Esophagus squamous epithelium (tissue), 5 donors: Measurements from ENCODE around the gene CFAP69. TPM values are rescaled to one million over a fixed set of nuclear protein-coding genes. Genes with fewer than 3 reads are reported as not detected.

Experiments
- DNase-seq: peaks from one replicate; lab custom pipeline; 2025; lab: John Stamatoyannopoulos, UW
- H3K27ac ChIP-seq, 4 donors: fragments of 200-600 bp; sonication (generic); one replicate each; pipeline ENCODE4 v1.5.1; 2016 to 2019; ENCODE audit warnings: mild to moderate bottlenecking in 1 of 4
- H3K27me3 ChIP-seq, 4 donors: fragments of 200-600 bp; sonication (generic); 1 replicate in 3 of 4; 2 replicates in 1 of 4; pipeline versions ENCODE4 v1.5.1 to v1.6.0; 2017 to 2021; ENCODE audit warnings: antibody characterized with exemption in 1 of 4
- H3K36me3 ChIP-seq, 3 donors: fragments of 200-600 bp; sonication (generic); one replicate each; pipeline ENCODE4 v1.5.1; 2016 to 2019
- H3K4me1 ChIP-seq, 3 donors: fragments of 200-600 bp; sonication (generic); one replicate each; pipeline ENCODE4 v1.5.1; 2017 to 2019
- H3K4me3 ChIP-seq, 4 donors: fragments of 200-600 bp; sonication (generic); 1 replicate in 3 of 4; 2 replicates in 1 of 4; pipeline ENCODE4 v1.5.1; 2016 to 2019; ENCODE audit warnings: mild to moderate bottlenecking in 2 of 4, moderate library complexity in 1 of 4
- H3K9me3 ChIP-seq, 3 donors: fragments of 200-600 bp; sonication (generic); one replicate each; pipeline ENCODE4 v1.5.1; 2016 to 2019
- POLR2A ChIP-seq, 4 donors: fragments of 450-650 bp; IDR thresholded peaks; one replicate each; pipeline ENCODE4 v1.6.1; 2017; ENCODE audit warnings: antibody characterized with exemption in 4 of 4, mild to moderate bottlenecking in 4 of 4, moderate library complexity in 3 of 4
- WGBS, 2 donors: methylation state at CpG; one replicate each; pipeline ENCODE4 v1.1.5; 2018; 5-methylcytosine and 5-hydroxymethylcytosine counted together
- intact Hi-C: fragments of 100-400 bp; cut with DNase I; formaldehyde crosslinking; loops from one replicate; pipeline ENCODE4 v1.15.0; 2022
- total RNA-seq, 4 donors: library from RNA; depleted of rRNA; stranded (reverse); fragments of >200 nt; gene quantifications; one replicate each; pipeline ENCODE4 v1.1.0, GENCODE V29; 2016
- TF ChIP-seq, protein P1 (sequence below), 6 experiments: fragments of 450-650 bp in 4 of 6; fragments of 200-600 bp in 2 of 6; sonication (generic) in 2 of 6; IDR thresholded peaks; one replicate each; pipeline ENCODE4 v1.5.1; 2016 to 2019; ENCODE audit warnings: antibody characterized with exemption in 6 of 6, mild to moderate bottlenecking in 4 of 6, moderate library complexity in 4 of 6
- donor health status: DM: yes; HTN: yes; CAD: no.

The CFAP69 gene
- total RNA-seq, 4 donors from 2014 or later: 1.8 to 9.0 (median 2.0) TPM

DNA sequence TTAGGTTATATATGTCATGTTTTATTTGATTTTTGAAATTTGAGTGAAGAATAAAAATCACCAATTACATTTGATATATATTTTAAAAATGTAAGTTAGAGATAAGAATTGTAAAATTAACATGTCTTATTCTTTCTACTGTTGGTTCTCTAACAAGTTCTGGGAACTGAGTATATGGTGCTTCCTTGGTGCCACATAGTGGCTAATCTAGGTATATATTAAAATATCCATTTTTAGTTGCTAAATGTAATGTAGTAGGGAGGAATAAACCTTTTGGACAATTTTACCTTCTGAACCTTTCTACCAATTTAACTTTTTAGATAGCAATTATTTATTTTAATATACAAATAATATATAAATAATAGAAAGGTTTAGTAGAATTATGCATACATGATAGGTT, 17.5 kb downstream of the CFAP69 start:
- Histone ChIP-seq H3K27ac (no peak overlapping the region), H3K4me1 (no peaks in the 10 kb centered on the region), H3K36me3 (no peaks in the 10 kb centered on the region), H3K4me3 (no peak overlapping the region), H3K9me3 (no peaks in the 10 kb centered on the region), H3K27me3 (no peaks in the 10 kb centered on the region)
- intact Hi-C loops: no loop called here
- no peak for DNase-seq
- TF ChIP-seq, protein P1, sequence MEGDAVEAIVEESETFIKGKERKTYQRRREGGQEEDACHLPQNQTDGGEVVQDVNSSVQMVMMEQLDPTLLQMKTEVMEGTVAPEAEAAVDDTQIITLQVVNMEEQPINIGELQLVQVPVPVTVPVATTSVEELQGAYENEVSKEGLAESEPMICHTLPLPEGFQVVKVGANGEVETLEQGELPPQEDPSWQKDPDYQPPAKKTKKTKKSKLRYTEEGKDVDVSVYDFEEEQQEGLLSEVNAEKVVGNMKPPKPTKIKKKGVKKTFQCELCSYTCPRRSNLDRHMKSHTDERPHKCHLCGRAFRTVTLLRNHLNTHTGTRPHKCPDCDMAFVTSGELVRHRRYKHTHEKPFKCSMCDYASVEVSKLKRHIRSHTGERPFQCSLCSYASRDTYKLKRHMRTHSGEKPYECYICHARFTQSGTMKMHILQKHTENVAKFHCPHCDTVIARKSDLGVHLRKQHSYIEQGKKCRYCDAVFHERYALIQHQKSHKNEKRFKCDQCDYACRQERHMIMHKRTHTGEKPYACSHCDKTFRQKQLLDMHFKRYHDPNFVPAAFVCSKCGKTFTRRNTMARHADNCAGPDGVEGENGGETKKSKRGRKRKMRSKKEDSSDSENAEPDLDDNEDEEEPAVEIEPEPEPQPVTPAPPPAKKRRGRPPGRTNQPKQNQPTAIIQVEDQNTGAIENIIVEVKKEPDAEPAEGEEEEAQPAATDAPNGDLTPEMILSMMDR (IDR thresholded peaks at IDR 0.05): peak in 5 of 6 experiments; percentile 38 to 71 (median 50)
- TF ChIP-seq POLR2A (IDR thresholded peaks at IDR 0.05): no peak

DNA sequence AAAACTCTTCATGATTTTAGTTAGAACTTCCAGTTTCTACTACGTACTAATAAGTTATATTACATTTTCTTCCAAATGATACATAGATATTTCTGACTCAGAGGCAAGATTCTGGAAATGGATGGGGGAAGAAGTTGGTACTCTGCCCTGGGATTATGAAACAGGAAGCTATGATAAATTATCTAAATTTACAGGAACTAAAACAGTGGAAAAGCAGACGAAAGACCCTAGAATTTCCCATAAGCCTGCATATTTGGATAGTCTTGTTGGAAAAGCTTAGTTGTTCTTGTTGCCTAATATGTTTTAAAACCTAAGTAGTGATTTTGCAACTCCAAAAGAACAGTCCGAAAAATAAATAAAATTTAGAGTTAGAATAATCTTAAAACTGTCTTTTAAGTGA, 21.8 kb downstream of the CFAP69 start:
- H3K4me3 ChIP-seq: no peak overlapping the region
- WGBS, 2 donors: 40 to 44% methylated on average over 3 of the region's 3 CpGs
- H3K36me3 ChIP-seq: no peaks in the 10 kb centered on the region
- H3K27ac ChIP-seq: peak overlapping the region in 2 of 4 donors; percentile 63 to 79
- H3K4me1 ChIP-seq: no peaks in the 10 kb centered on the region
- TF ChIP-seq POLR2A (IDR thresholded peaks at IDR 0.05): no peak
- TF ChIP-seq, protein P1 (IDR thresholded peaks at IDR 0.05): no peak
- no peak for DNase-seq
- no peaks in the 10 kb centered on the region for H3K27me3 ChIP-seq
- H3K9me3 ChIP-seq: no peaks in the 10 kb centered on the region
- intact Hi-C loops: loop anchor here (5.0 kb wide), 1 partner anchor 115 kb away; the partner anchor contains the start of gene STEAP1

DNA sequence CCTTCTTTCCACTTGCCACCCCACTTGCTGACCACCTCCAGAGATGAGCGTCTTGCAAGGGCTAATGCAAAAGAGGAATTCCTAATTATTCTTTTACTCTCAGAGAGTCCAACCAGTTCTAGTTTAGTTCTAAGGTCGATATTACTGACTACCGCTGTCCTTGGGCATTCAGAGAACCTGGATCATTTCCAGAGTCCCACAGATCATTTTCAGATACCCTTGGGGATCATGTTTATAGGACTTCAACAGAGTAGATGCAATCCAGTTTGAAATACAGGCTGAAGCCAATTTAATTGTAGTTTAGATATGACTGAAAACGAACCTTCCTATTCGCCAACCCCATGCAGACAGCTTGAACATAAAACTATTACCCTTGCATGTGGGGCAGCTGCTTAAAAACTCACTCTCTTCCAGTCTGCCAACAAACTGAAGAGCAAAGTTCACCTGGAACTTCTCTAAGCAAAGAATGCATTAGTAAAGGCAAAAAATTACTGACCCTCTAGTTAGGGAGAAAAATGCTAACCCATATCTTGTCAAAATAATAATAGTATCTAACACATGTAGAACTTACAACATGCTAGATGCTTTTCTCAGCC, 22.4 kb downstream of the CFAP69 start:
- Histone ChIP-seq H3K4me3 (no peak overlapping the region), H3K36me3 (no peaks in the 10 kb centered on the region), H3K9me3 (no peaks in the 10 kb centered on the region), H3K27me3 (no peaks in the 10 kb centered on the region), H3K4me1 (no peaks in the 10 kb centered on the region), H3K27ac (peak overlapping the region in 2 of 4 donors; percentile 63 to 79)
- WGBS, 2 donors: 73 to 89% methylated on average over 5 of the region's 5 CpGs
- intact Hi-C loops: loop anchor here (5.0 kb wide), 1 partner anchor 115 kb away; the partner anchor contains the start of gene STEAP1
- no peak for DNase-seq
- TF ChIP-seq POLR2A (IDR thresholded peaks at IDR 0.05): no peak
- TF ChIP-seq, protein P1 (IDR thresholded peaks at IDR 0.05): no peak

DNA sequence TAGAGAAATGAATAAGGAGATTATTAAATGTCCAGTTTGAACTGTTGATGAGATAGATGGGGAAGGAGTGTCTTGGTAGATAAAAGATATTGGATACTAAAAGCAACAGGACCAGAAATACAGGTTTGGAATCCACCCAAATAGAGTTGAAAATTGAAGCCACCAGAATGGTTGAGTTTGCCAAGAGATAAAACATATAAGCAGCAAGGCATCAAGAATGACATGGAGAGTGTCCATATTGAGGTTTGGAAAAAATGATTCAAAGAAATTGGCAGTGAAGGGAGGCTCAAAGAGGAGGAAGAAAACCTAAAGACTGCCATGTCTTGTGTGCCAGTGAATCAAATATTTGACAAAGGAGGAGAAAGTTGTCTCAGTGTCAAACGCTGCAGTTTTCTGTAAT, 24.2 kb downstream of the CFAP69 start:
- no peak overlapping the region for H3K27ac ChIP-seq
- no peaks in the 10 kb centered on the region for H3K4me1 ChIP-seq
- no peak for DNase-seq
- WGBS, 2 donors: 48 to 71% methylated on average over 1 of the region's 1 CpG
- H3K27me3 ChIP-seq: no peaks in the 10 kb centered on the region
- no peaks in the 10 kb centered on the region for H3K9me3 ChIP-seq
- no peak for TF ChIP-seq POLR2A (IDR thresholded peaks at IDR 0.05)
- TF ChIP-seq, protein P1 (IDR thresholded peaks at IDR 0.05): no peak
- H3K4me3 ChIP-seq: no peak overlapping the region
- no peaks in the 10 kb centered on the region for H3K36me3 ChIP-seq
- intact Hi-C loops: loop anchor here (5.0 kb wide), 1 partner anchor 117 kb away; the partner anchor contains the start of gene STEAP1

DNA sequence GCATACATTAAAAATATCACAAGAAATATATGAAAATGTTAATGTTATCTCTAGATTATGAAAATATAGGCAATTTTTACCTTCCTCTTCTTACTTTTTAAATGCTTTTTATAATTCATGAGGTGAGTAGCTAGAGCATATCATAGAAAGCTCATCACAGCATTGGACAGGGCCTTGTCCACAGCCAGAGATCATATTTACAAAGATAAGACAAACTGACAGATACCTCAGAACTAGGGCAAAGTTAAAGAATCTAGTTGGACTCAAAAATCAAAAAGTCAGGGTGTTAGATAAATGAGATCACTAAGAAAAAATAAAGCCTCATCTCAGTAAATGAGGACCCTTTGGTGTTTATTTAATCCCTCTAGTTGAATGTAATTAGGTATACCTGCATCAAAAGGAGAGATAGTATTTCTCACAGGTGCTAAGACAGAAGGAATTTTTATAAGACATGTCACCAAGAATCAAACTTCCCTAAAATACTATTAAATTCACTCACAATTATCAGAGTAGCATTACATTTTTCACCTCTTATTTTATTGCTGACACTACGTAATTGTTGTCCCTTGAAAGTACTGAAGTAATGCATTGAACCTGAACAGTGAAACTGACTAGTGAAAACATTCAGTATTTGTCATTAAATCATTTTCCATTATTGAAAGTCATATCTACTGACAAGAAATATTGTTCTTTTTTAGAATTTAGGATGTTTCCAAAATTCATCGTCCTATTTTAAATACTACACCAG, 25.6 kb downstream of the CFAP69 start:
- intact Hi-C loops: no loop called here
- H3K27me3 ChIP-seq: no peaks in the 10 kb centered on the region
- DNase-seq: no peak
- no peak overlapping the region for H3K4me3 ChIP-seq
- TF ChIP-seq POLR2A (IDR thresholded peaks at IDR 0.05): no peak
- TF ChIP-seq, protein P1 (IDR thresholded peaks at IDR 0.05): no peak
- no peaks in the 10 kb centered on the region for H3K4me1 ChIP-seq
- H3K27ac ChIP-seq: peak overlapping the region in 1 of 4 donors; percentile 62
- WGBS, 2 donors: 84 to 95% methylated on average over 2 of the region's 2 CpGs
- H3K36me3 ChIP-seq: no peaks in the 10 kb centered on the region
- H3K9me3 ChIP-seq: no peaks in the 10 kb centered on the region
